Parathyroid adenoma (tissue), 2 donors: ENCODE data around the gene FN3K.
"Not testable (repeated sequence)": the region's sequence is repeated elsewhere in the genome, so short reads cannot be mapped to it uniquely, and the experiment has no call there.

Experiments used
- H2AFZ ChIP-seq: fragments of 300-600 bp; sonication (generic); one replicate; pipeline ENCODE4 v1.7.0; 2017; ENCODE audit warnings: antibody characterized with exemption, mild to moderate bottlenecking
- H3K27ac ChIP-seq: fragments of 300-600 bp; sonication (generic); one replicate; pipeline ENCODE4 v1.7.0; 2017
- H3K27me3 ChIP-seq: fragments of 300-600 bp; sonication (generic); one replicate; pipeline ENCODE4 v1.7.0; 2017; ENCODE audit warnings: low read length; ENCODE audit not compliant: control insufficient read depth, insufficient read depth
- H3K36me3 ChIP-seq: fragments of 300-600 bp; sonication (generic); one replicate; pipeline ENCODE4 v1.7.0; 2017; ENCODE audit warnings: low read length; ENCODE audit not compliant: control insufficient read depth, insufficient read depth
- H3K4me1 ChIP-seq: fragments of 300-600 bp; sonication (generic); one replicate; pipeline ENCODE4 v1.7.0; 2017; ENCODE audit warnings: control low read depth
- H3K4me2 ChIP-seq: fragments of 300-600 bp; sonication (generic); one replicate; pipeline ENCODE4 v1.7.0; 2017; ENCODE audit warnings: low read length
- H3K4me3 ChIP-seq: fragments of 300-600 bp; sonication (generic); one replicate; pipeline ENCODE4 v1.7.0; 2017; ENCODE audit warnings: low read depth, low read length
- H3K79me2 ChIP-seq: fragments of 300-600 bp; sonication (generic); one replicate; pipeline ENCODE4 v1.7.0; 2017; ENCODE audit warnings: control low read depth
- H3K9ac ChIP-seq: fragments of 300-600 bp; sonication (generic); one replicate; pipeline ENCODE4 v1.7.0; 2017; ENCODE audit warnings: mild to moderate bottlenecking
- H3K9me3 ChIP-seq: fragments of 300-600 bp; sonication (generic); one replicate; pipeline ENCODE4 v1.7.0; 2017; ENCODE audit warnings: low read length; ENCODE audit not compliant: control insufficient read depth
- TF ChIP-seq, protein P1 (sequence below): fragments of 300-600 bp; sonication (generic); IDR thresholded peaks from one replicate; pipeline ENCODE4 v1.7.0; 2017; ENCODE audit warnings: antibody characterized with exemption, mild to moderate bottlenecking
- donor health status: primary hyperparathyroidism.

FN3K gene

DNA sequence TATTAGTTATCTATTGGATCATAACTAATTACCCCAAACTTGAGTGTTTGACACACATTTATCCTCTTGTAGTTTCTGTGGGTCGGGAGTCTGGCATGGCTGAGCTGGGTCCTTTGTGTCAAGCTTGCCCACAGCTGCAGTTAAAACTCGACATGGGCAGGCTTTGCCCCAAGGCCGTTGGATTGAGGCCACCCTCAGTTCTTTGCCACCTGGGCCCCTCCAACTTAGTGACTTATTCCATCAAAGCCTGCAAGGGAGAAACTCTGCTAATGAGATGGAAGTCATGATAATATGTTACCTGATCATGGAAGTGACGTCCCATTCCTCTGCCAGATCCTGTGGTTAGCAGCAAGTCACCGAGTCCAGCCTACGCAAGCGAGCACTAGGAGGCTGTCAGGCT lies 33.6 kb downstream of the FN3K start:
- TF ChIP-seq, protein P1, sequence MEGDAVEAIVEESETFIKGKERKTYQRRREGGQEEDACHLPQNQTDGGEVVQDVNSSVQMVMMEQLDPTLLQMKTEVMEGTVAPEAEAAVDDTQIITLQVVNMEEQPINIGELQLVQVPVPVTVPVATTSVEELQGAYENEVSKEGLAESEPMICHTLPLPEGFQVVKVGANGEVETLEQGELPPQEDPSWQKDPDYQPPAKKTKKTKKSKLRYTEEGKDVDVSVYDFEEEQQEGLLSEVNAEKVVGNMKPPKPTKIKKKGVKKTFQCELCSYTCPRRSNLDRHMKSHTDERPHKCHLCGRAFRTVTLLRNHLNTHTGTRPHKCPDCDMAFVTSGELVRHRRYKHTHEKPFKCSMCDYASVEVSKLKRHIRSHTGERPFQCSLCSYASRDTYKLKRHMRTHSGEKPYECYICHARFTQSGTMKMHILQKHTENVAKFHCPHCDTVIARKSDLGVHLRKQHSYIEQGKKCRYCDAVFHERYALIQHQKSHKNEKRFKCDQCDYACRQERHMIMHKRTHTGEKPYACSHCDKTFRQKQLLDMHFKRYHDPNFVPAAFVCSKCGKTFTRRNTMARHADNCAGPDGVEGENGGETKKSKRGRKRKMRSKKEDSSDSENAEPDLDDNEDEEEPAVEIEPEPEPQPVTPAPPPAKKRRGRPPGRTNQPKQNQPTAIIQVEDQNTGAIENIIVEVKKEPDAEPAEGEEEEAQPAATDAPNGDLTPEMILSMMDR: no peak
- no peak overlapping the region for H3K4me3 ChIP-seq
- H3K9ac ChIP-seq: no peak overlapping the region
- no peaks in the 10 kb centered on the region for H3K9me3 ChIP-seq
- no peak overlapping the region for H3K27ac ChIP-seq
- H2AFZ ChIP-seq: no peak overlapping the region
- no peaks in the 10 kb centered on the region for H3K4me1 ChIP-seq
- no peaks in the 10 kb centered on the region for H3K36me3 ChIP-seq
- H3K4me2 ChIP-seq: no peak overlapping the region
- H3K27me3 ChIP-seq: no peaks in the 10 kb centered on the region
- no peaks in the 10 kb centered on the region for H3K79me2 ChIP-seq

DNA sequence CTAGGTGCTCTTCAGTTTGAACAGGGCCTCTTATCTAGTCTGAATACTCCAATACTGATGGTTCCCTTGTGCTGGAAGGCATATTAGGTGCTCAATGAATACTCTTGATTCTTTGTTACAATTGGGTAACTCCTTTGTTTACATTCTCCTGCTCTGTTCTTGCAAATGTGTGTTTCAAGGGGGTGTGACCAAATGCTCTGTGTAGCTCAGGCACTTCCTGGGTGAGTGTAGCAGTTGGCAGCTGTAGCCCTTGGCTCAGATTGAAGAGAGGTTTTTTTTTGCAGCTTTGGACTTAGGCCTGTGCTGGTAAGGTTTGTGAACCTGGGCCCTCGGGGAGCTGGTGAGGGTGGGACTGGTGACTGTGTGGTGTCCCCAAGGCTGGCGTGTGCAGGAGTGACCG lies 36.6 kb downstream of the FN3K start:
- Histone ChIP-seq H3K4me2 (no peak overlapping the region), H3K9ac (no peak overlapping the region), H3K4me3 (no peak overlapping the region), H3K27me3 (no peaks in the 10 kb centered on the region), H3K4me1 (peaks cover 4% of the 10 kb centered on the region), H2AFZ (no peak overlapping the region), H3K9me3 (no peaks in the 10 kb centered on the region), H3K27ac (no peak overlapping the region), H3K36me3 (no peaks in the 10 kb centered on the region), H3K79me2 (peaks cover 8% of the 10 kb centered on the region)
- TF ChIP-seq, protein P1: no peak

DNA sequence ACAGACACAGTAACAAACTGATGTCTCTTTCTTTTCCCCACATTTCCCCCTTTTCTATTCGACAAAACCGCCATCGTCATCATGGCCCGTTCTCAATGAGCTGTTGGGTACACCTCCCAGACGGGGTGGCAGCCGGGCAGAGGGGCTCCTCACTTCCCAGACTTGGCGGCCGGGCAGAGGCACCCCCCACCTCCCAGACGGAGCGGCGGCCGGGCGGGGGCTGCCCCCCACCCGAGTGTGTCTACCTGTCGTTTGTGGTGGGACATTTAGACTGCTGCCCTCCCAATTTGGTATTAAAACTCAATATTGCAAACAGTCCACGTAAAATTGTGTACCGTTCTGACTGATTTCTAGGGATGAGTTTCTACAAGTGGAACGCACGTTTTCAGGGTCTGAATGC lies 39.0 kb downstream of the FN3K start:
- H3K4me2 ChIP-seq, H3K27me3 ChIP-seq, H3K36me3 ChIP-seq, H3K9me3 ChIP-seq, H3K9ac ChIP-seq, H2AFZ ChIP-seq, H3K4me3 ChIP-seq, H3K4me1 ChIP-seq, H3K27ac ChIP-seq: not testable (repeated sequence)
- H3K79me2 ChIP-seq: peaks cover 11% of the 10 kb centered on the region

DNA sequence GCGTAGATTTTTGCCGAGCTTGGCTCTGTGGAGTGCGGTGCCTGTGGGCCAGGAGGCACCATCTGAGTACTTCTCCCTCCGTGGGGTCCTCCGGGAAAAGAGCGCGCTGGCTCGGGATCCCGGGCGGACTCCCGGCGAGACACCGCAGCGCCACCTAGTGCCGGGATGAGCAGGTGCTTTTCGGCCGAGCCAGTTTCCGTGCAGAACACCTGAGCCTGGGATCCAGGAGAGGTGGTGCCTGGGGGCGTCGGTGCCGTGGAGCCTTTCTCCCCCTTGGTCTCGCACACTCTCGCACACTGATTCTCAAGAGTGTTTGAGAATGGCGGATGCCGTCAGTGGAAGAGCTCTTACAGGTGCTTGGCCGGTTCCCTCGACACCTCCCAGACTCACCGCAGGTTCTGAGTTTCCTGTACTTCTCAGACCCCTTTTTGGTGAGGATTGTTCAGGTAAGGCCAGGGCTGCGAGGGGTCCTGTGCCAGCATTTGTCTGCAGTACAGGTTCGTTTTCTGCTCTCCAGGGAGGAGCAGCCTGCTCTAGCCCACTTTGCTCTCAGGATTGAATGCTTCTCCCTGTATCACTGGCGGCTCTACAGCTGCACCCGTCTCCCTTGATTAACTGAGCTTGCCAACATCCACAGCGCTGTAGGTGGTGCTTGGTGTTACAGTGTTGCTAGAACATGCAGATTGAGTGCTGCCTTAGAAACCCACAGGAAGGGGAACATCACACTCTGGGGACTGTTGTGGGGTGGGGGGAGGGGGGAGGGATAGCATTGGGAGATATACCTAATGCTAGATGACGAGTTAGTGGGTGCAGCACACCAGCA lies 39.8 kb downstream of the FN3K start:
- Histone ChIP-seq H3K27me3 (no peaks in the 10 kb centered on the region), H2AFZ (peak overlapping the region; percentile 7), H3K79me2 (peaks cover 18% of the 10 kb centered on the region), H3K4me2 (no peak overlapping the region), H3K36me3 (no peaks in the 10 kb centered on the region), H3K9me3 (no peaks in the 10 kb centered on the region), H3K9ac (no peak overlapping the region), H3K27ac (no peak overlapping the region), H3K4me1 (peaks cover 4% of the 10 kb centered on the region), H3K4me3 (no peak overlapping the region)
- TF ChIP-seq, protein P1: peak; percentile 88

DNA sequence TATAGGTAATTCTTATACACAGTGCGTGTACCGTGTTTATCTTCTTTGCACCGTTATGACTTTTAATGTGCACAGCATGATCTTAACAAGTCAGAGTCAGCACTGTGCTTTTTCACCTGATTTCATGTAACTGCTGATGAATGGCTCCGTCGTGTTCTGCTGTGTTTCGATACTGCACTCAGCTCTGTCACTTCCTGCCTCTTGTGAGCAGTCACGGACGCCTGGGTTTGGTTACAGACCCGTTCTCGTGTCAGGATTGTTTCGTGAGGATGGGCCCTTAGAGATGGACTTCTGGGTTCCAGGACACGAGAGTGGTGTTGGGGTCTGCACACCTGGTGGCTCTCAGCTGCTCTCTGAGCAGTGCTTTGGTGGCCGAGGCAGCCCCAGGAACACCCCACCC lies 41.0 kb downstream of the FN3K start:
- TF ChIP-seq, protein P1: no peak
- H3K27ac ChIP-seq: no peak overlapping the region
- no peaks in the 10 kb centered on the region for H3K36me3 ChIP-seq
- H3K4me3 ChIP-seq: no peak overlapping the region
- peaks cover 19% of the 10 kb centered on the region for H3K79me2 ChIP-seq
- peaks cover 4% of the 10 kb centered on the region for H3K4me1 ChIP-seq
- no peak overlapping the region for H3K4me2 ChIP-seq
- no peaks in the 10 kb centered on the region for H3K9me3 ChIP-seq
- H3K27me3 ChIP-seq: no peaks in the 10 kb centered on the region
- no peak overlapping the region for H2AFZ ChIP-seq
- no peak overlapping the region for H3K9ac ChIP-seq
